ENCODE results near the gene MTO1. TPM values are rescaled to one million over a fixed set of nuclear protein-coding genes. Genes with fewer than 3 reads are reported as not detected.

MTO1 gene
- total RNA-seq, 1 experiment from 2014 or later: 32.4 TPM

DNA sequence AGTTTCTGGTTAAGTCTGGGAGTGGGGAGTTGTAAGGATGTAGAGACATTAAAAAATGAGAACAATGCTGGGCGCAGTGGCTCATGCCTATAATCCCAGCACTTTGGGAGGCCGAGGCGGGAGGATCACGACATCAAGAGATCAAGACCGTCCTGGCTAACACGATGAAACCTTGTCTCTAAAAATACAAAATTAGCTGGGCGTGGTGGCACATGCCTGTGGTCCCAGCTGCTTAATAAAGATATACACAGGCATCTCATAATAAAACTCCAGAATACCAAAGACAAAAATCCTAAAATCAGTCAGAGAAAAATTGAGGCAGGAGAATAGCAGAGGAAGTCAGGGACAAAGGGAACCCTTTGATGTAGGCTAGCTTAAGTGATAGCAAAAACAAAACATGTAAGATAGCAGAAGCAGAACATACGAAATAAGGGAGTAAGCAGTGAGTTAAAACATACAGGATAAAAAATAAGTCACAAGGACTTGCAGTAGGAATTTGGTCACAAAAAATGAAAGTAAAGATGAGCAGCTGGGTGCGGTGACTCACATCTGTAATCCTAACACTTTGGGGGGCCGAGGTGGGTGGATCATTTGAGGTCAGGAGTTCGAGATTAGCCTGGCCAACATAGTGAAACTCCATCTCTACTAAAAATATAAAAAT lies 43.3 kb upstream of the MTO1 start:
- H3K4me3 Mint-ChIP-seq: no peak overlapping the region
- TF ChIP-seq OVOL2 (CRISPR knock-in tag; IDR thresholded peaks at IDR 0.05; ENCODE audit: borderline replicate concordance) (no peak), EMX1 (CRISPR knock-in tag; IDR thresholded peaks at IDR 0.05) (no peak), ETV6 (CRISPR knock-in tag; IDR thresholded peaks at IDR 0.05) (no peak), NFE2L1 (CRISPR knock-in tag; IDR thresholded peaks at IDR 0.05) (no peak), SMAD3 (CRISPR knock-in tag; IDR thresholded peaks at IDR 0.05; ENCODE audit: borderline replicate concordance) (no peak), GTF2I (CRISPR knock-in tag; conservative IDR thresholded peaks at IDR 0.05) (no peak), ATF1 (CRISPR knock-in tag; IDR thresholded peaks at IDR 0.05) (no peak), ZNF317 (CRISPR knock-in tag; IDR thresholded peaks at IDR 0.05; ENCODE audit: borderline replicate concordance, low read depth) (no peak), ZNF416 (CRISPR knock-in tag; IDR thresholded peaks at IDR 0.05) (no peak), FOXK1 (CRISPR knock-in tag; IDR thresholded peaks at IDR 0.05) (no peak), ZNF671 (CRISPR knock-in tag; IDR thresholded peaks at IDR 0.05) (no peak)
- TF ChIP-seq, protein P1, sequence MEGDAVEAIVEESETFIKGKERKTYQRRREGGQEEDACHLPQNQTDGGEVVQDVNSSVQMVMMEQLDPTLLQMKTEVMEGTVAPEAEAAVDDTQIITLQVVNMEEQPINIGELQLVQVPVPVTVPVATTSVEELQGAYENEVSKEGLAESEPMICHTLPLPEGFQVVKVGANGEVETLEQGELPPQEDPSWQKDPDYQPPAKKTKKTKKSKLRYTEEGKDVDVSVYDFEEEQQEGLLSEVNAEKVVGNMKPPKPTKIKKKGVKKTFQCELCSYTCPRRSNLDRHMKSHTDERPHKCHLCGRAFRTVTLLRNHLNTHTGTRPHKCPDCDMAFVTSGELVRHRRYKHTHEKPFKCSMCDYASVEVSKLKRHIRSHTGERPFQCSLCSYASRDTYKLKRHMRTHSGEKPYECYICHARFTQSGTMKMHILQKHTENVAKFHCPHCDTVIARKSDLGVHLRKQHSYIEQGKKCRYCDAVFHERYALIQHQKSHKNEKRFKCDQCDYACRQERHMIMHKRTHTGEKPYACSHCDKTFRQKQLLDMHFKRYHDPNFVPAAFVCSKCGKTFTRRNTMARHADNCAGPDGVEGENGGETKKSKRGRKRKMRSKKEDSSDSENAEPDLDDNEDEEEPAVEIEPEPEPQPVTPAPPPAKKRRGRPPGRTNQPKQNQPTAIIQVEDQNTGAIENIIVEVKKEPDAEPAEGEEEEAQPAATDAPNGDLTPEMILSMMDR (IDR thresholded peaks at IDR 0.05): no peak
- TF ChIP-seq, protein P2, sequence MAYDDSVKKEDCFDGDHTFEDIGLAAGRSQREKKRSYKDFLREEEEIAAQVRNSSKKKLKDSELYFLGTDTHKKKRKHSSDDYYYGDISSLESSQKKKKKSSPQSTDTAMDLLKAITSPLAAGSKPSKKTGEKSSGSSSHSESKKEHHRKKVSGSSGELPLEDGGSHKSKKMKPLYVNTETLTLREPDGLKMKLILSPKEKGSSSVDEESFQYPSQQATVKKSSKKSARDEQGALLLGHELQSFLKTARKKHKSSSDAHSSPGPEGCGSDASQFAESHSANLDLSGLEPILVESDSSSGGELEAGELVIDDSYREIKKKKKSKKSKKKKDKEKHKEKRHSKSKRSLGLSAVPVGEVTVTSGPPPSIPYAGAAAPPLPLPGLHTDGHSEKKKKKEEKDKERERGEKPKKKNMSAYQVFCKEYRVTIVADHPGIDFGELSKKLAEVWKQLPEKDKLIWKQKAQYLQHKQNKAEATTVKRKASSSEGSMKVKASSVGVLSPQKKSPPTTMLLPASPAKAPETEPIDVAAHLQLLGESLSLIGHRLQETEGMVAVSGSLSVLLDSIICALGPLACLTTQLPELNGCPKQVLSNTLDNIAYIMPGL (CRISPR knock-in tag; IDR thresholded peaks at IDR 0.05): no peak
- TF ChIP-seq, protein P3, sequence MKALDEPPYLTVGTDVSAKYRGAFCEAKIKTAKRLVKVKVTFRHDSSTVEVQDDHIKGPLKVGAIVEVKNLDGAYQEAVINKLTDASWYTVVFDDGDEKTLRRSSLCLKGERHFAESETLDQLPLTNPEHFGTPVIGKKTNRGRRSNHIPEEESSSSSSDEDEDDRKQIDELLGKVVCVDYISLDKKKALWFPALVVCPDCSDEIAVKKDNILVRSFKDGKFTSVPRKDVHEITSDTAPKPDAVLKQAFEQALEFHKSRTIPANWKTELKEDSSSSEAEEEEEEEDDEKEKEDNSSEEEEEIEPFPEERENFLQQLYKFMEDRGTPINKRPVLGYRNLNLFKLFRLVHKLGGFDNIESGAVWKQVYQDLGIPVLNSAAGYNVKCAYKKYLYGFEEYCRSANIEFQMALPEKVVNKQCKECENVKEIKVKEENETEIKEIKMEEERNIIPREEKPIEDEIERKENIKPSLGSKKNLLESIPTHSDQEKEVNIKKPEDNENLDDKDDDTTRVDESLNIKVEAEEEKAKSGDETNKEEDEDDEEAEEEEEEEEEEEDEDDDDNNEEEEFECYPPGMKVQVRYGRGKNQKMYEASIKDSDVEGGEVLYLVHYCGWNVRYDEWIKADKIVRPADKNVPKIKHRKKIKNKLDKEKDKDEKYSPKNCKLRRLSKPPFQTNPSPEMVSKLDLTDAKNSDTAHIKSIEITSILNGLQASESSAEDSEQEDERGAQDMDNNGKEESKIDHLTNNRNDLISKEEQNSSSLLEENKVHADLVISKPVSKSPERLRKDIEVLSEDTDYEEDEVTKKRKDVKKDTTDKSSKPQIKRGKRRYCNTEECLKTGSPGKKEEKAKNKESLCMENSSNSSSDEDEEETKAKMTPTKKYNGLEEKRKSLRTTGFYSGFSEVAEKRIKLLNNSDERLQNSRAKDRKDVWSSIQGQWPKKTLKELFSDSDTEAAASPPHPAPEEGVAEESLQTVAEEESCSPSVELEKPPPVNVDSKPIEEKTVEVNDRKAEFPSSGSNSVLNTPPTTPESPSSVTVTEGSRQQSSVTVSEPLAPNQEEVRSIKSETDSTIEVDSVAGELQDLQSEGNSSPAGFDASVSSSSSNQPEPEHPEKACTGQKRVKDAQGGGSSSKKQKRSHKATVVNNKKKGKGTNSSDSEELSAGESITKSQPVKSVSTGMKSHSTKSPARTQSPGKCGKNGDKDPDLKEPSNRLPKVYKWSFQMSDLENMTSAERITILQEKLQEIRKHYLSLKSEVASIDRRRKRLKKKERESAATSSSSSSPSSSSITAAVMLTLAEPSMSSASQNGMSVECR (CRISPR knock-in tag; IDR thresholded peaks at IDR 0.05; ENCODE audit: borderline replicate concordance): no peak
- TF ChIP-seq, protein P4, sequence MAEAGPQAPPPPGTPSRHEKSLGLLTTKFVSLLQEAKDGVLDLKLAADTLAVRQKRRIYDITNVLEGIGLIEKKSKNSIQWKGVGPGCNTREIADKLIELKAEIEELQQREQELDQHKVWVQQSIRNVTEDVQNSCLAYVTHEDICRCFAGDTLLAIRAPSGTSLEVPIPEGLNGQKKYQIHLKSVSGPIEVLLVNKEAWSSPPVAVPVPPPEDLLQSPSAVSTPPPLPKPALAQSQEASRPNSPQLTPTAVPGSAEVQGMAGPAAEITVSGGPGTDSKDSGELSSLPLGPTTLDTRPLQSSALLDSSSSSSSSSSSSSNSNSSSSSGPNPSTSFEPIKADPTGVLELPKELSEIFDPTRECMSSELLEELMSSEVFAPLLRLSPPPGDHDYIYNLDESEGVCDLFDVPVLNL (CRISPR knock-in tag; IDR thresholded peaks at IDR 0.05; ENCODE audit: borderline replicate concordance, low read depth): no peak
- TF ChIP-seq, protein P5, sequence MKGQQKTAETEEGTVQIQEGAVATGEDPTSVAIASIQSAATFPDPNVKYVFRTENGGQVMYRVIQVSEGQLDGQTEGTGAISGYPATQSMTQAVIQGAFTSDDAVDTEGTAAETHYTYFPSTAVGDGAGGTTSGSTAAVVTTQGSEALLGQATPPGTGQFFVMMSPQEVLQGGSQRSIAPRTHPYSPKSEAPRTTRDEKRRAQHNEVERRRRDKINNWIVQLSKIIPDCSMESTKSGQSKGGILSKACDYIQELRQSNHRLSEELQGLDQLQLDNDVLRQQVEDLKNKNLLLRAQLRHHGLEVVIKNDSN (CRISPR knock-in tag; IDR thresholded peaks at IDR 0.05): no peak
- TF ChIP-seq, protein P6, sequence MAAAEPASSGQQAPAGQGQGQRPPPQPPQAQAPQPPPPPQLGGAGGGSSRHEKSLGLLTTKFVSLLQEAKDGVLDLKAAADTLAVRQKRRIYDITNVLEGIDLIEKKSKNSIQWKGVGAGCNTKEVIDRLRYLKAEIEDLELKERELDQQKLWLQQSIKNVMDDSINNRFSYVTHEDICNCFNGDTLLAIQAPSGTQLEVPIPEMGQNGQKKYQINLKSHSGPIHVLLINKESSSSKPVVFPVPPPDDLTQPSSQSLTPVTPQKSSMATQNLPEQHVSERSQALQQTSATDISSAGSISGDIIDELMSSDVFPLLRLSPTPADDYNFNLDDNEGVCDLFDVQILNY (CRISPR knock-in tag; IDR thresholded peaks at IDR 0.05): no peak
- TF ChIP-seq, protein P7, sequence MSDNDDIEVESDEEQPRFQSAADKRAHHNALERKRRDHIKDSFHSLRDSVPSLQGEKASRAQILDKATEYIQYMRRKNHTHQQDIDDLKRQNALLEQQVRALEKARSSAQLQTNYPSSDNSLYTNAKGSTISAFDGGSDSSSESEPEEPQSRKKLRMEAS (CRISPR knock-in tag; IDR thresholded peaks at IDR 0.05): no peak
- ChIA-PET CTCF (no interaction called here), POLR2A (no interaction called here)
- peaks cover 3% of the 10 kb centered on the region; the same call in 1 of the 2 replicates for H3K36me3 Mint-ChIP-seq
- H3K27ac Mint-ChIP-seq: no peak overlapping the region; the same call in 1 of the 2 replicates
- no peak for ATAC-seq
- H3K9me3 Mint-ChIP-seq: no peaks in the 10 kb centered on the region
- no peaks in the 10 kb centered on the region for H3K4me1 Mint-ChIP-seq
- no peak for DNase-seq (ENCODE audit: low spot score)
- no peaks in the 10 kb centered on the region for H3K27me3 Mint-ChIP-seq (ENCODE audit: low read depth)

Data from WTC11 (cell line).